Measurements from ENCODE around the gene TIPIN. TPM values are rescaled to one million over a fixed set of nuclear protein-coding genes. Genes with fewer than 3 reads are reported as not detected.

Gene TIPIN
- total RNA-seq = 2.4 TPM
- long read RNA-seq, partial matches to known transcripts = 0 of 1 reads
- long read RNA-seq, other reads (novel, unspliced or antisense) = 1 of 1 reads

- H3K4me3 ChIP-seq = peak within 1 kb of the TSS; percentile 77
- peaks cover 10% of the 10 kb centered on the region for H3K4me1 ChIP-seq
- H3K36me3 ChIP-seq = peaks cover 8% of the 10 kb centered on the region
- H3K9me3 ChIP-seq (replicated peaks) = no peaks in the 10 kb centered on the region
- intact Hi-C loops (cut with micrococcal nuclease) = no loop called here
- DNase-seq = peak; percentile 95
- H3K27ac ChIP-seq (replicated peaks) = peak within 1 kb of the TSS; percentile 73
- H3K27me3 ChIP-seq (ENCODE audit: low read depth) = no peaks in the 10 kb centered on the region
- TF ChIP-seq CTCF (IDR thresholded peaks at IDR 0.05; ENCODE audit: borderline replicate concordance) = no peak
These were observed at the start of gene TIPIN for GRCh38 chr15:66356359-66357236. TIPIN (minus strand) TSS chr15:66356685; CDS start chr15:66352947, 3,738 bp downstream.

GRCh38 chr15:66405615-66406014 is 49.1 kb upstream of the TIPIN start:
- peak overlapping the region; percentile 75 for H3K27ac ChIP-seq (replicated peaks)
- H3K9me3 ChIP-seq (replicated peaks) = no peaks in the 10 kb centered on the region
- DNase-seq = no peak
- peak overlapping the region; percentile 13 for H3K4me3 ChIP-seq
- peaks cover 60% of the 10 kb centered on the region for H3K4me1 ChIP-seq
- no peak for TF ChIP-seq CTCF (IDR thresholded peaks at IDR 0.05; ENCODE audit: borderline replicate concordance)
- intact Hi-C loops (cut with micrococcal nuclease) = no loop called here
- H3K27me3 ChIP-seq (ENCODE audit: low read depth) = no peaks in the 10 kb centered on the region
- H3K36me3 ChIP-seq = no peaks in the 10 kb centered on the region

- Histone ChIP-seq H3K4me3 (peak overlapping the region; percentile 13), H3K27ac (replicated peaks) (peak overlapping the region; percentile 75), H3K9me3 (replicated peaks) (no peaks in the 10 kb centered on the region), H3K27me3 (ENCODE audit: low read depth) (no peaks in the 10 kb centered on the region), H3K36me3 (no peaks in the 10 kb centered on the region), H3K4me1 (peaks cover 56% of the 10 kb centered on the region)
- intact Hi-C loops (cut with micrococcal nuclease) = no loop called here
- DNase-seq = no peak
- TF ChIP-seq CTCF (IDR thresholded peaks at IDR 0.05; ENCODE audit: borderline replicate concordance) = no peak
These were observed 48.5 kb upstream of the TIPIN start for GRCh38 chr15:66405007-66405406.

- no peaks in the 10 kb centered on the region for H3K27me3 ChIP-seq (ENCODE audit: low read depth)
- no peaks in the 10 kb centered on the region for H3K9me3 ChIP-seq (replicated peaks)
- peak; percentile 24 for TF ChIP-seq CTCF (IDR thresholded peaks at IDR 0.05; ENCODE audit: borderline replicate concordance)
- no peak for DNase-seq
- H3K36me3 ChIP-seq = peaks cover 2% of the 10 kb centered on the region
- no peak overlapping the region for H3K4me3 ChIP-seq
- peaks cover 51% of the 10 kb centered on the region for H3K4me1 ChIP-seq
- peak overlapping the region; percentile 75 for H3K27ac ChIP-seq (replicated peaks)
- intact Hi-C loops (cut with micrococcal nuclease) = no loop called here
These were observed 48.0 kb upstream of the TIPIN start for GRCh38 chr15:66404532-66404931.

- intact Hi-C loops (cut with micrococcal nuclease) = no loop called here
- H3K27ac ChIP-seq (replicated peaks) = peak overlapping the region; percentile 75
These were observed 47.6 kb upstream of the TIPIN start for GRCh38 chr15:66404122-66404521.

More at GRCh38 chr15:66404122-66404521, 47.6 kb upstream of the TIPIN start:
- Histone ChIP-seq H3K4me3 (no peak overlapping the region), H3K9me3 (replicated peaks) (no peaks in the 10 kb centered on the region), H3K27me3 (ENCODE audit: low read depth) (no peaks in the 10 kb centered on the region), H3K36me3 (peaks cover 6% of the 10 kb centered on the region), H3K4me1 (peaks cover 47% of the 10 kb centered on the region)
- no peak for DNase-seq
- no peak for TF ChIP-seq CTCF (IDR thresholded peaks at IDR 0.05; ENCODE audit: borderline replicate concordance)

Data from left ventricle myocardium inferior (tissue), 1 donor.